HL-60 (cell line): ENCODE results near the gene DNM3.

Experiments
- CTCF ChIP-seq: IDR thresholded peaks from one replicate; pipeline ENCODE4 v1.5.1; 2011; ENCODE audit warnings: low read length, control low read depth, inconsistent platforms; ENCODE audit not compliant: insufficient read depth
- GABPA ChIP-seq: IDR thresholded peaks from 2 replicates; pipeline ENCODE4 v1.6.1; 2012; ENCODE audit warnings: low read depth

- TF ChIP-seq GABPA (no peak), CTCF (no peak)
Observed at GRCh38 chr1:172147541-172147940, 306.2 kb downstream of the DNM3 start.
